NB4 (cell line): ENCODE data around the gene PHF2.

Experiments
- DNase-seq: peaks from one replicate; pipeline ENCODE4 v3.0.0; 2010; ENCODE audit warnings: low read depth
- H3K4me3 ChIP-seq: one replicate; pipeline ENCODE4 v1.5.1; 2011; ENCODE audit warnings: mild to moderate bottlenecking, low read depth, low read length, moderate library complexity
- CTCF ChIP-seq: IDR thresholded peaks from one replicate; pipeline ENCODE4 v1.5.1; 2012; ENCODE audit warnings: low read depth, low read length
- MAX ChIP-seq: IDR thresholded peaks from 2 replicates; pipeline ENCODE4 v1.6.1; 2011; ENCODE audit warnings: low read depth, low read length
- MYC ChIP-seq: IDR thresholded peaks from 2 replicates; pipeline ENCODE4 v1.6.1; 2011; ENCODE audit warnings: low read depth, low read length
- POLR2A ChIP-seq: IDR thresholded peaks from 2 replicates; pipeline ENCODE4 v1.6.1; 2011; ENCODE audit warnings: mild to moderate bottlenecking; ENCODE audit not compliant: insufficient read length; ENCODE audit errors: extremely low read depth

The PHF2 gene

GRCh38 chr9:93680443-93681268, 104.3 kb downstream of the PHF2 start:
- no peak overlapping the region for H3K4me3 ChIP-seq
- TF ChIP-seq MYC (no peak), CTCF (no peak), POLR2A (no peak), MAX (no peak)
- no peak for DNase-seq

- no peak overlapping the region for H3K4me3 ChIP-seq
- TF ChIP-seq CTCF (no peak), MYC (no peak), MAX (no peak), POLR2A (no peak)
- DNase-seq: no peak
Measured at GRCh38 chr9:93681269-93682154, 105.1 kb downstream of the PHF2 start.

- H3K4me3 ChIP-seq: no peak overlapping the region
- peak; percentile 67 for DNase-seq
- TF ChIP-seq CTCF (peak; percentile 60), POLR2A (no peak), MAX (no peak), MYC (no peak)
Measured at GRCh38 chr9:93682155-93682968, 106.0 kb downstream of the PHF2 start.

GRCh38 chr9:93683331-93684134, 107.1 kb downstream of the PHF2 start:
- DNase-seq: no peak
- no peak overlapping the region for H3K4me3 ChIP-seq
- TF ChIP-seq MAX (no peak), CTCF (no peak), MYC (no peak), POLR2A (no peak)
